Parathyroid adenoma (tissue), 2 donors: Measurements from ENCODE around the gene GNAZ.

Source experiments
- H2AFZ ChIP-seq: fragments of 300-600 bp; sonication (generic); one replicate; pipeline ENCODE4 v1.7.0; 2017; ENCODE audit warnings: antibody characterized with exemption, mild to moderate bottlenecking
- H3K27ac ChIP-seq: fragments of 300-600 bp; sonication (generic); one replicate; pipeline ENCODE4 v1.7.0; 2017
- H3K27me3 ChIP-seq: fragments of 300-600 bp; sonication (generic); one replicate; pipeline ENCODE4 v1.7.0; 2017; ENCODE audit warnings: low read length; ENCODE audit not compliant: control insufficient read depth, insufficient read depth
- H3K36me3 ChIP-seq: fragments of 300-600 bp; sonication (generic); one replicate; pipeline ENCODE4 v1.7.0; 2017; ENCODE audit warnings: low read length; ENCODE audit not compliant: control insufficient read depth, insufficient read depth
- H3K4me1 ChIP-seq: fragments of 300-600 bp; sonication (generic); one replicate; pipeline ENCODE4 v1.7.0; 2017; ENCODE audit warnings: control low read depth
- H3K4me2 ChIP-seq: fragments of 300-600 bp; sonication (generic); one replicate; pipeline ENCODE4 v1.7.0; 2017; ENCODE audit warnings: low read length
- H3K4me3 ChIP-seq: fragments of 300-600 bp; sonication (generic); one replicate; pipeline ENCODE4 v1.7.0; 2017; ENCODE audit warnings: low read depth, low read length
- H3K79me2 ChIP-seq: fragments of 300-600 bp; sonication (generic); one replicate; pipeline ENCODE4 v1.7.0; 2017; ENCODE audit warnings: control low read depth
- H3K9ac ChIP-seq: fragments of 300-600 bp; sonication (generic); one replicate; pipeline ENCODE4 v1.7.0; 2017; ENCODE audit warnings: mild to moderate bottlenecking
- H3K9me3 ChIP-seq: fragments of 300-600 bp; sonication (generic); one replicate; pipeline ENCODE4 v1.7.0; 2017; ENCODE audit warnings: low read length; ENCODE audit not compliant: control insufficient read depth
- CTCF ChIP-seq: fragments of 300-600 bp; sonication (generic); IDR thresholded peaks from one replicate; pipeline ENCODE4 v1.7.0; 2017; ENCODE audit warnings: antibody characterized with exemption, mild to moderate bottlenecking
- donor health status: primary hyperparathyroidism.

The GNAZ gene

GRCh38 chr22:23061471-23062280 is 8.6 kb upstream of the GNAZ start:
- no peaks in the 10 kb centered on the region for H3K36me3 ChIP-seq
- H2AFZ ChIP-seq: no peak overlapping the region
- H3K4me2 ChIP-seq: no peak overlapping the region
- no peaks in the 10 kb centered on the region for H3K9me3 ChIP-seq
- H3K79me2 ChIP-seq: no peaks in the 10 kb centered on the region
- no peak for TF ChIP-seq CTCF
- no peak overlapping the region for H3K4me3 ChIP-seq
- H3K27ac ChIP-seq: no peak overlapping the region
- H3K27me3 ChIP-seq: no peaks in the 10 kb centered on the region
- no peak overlapping the region for H3K9ac ChIP-seq
- no peaks in the 10 kb centered on the region for H3K4me1 ChIP-seq

GRCh38 chr22:23062616-23063538 is 7.4 kb upstream of the GNAZ start:
- TF ChIP-seq CTCF: no peak

GRCh38 chr22:23063539-23064380 is 6.6 kb upstream of the GNAZ start:
- Histone ChIP-seq H3K79me2 (no peaks in the 10 kb centered on the region), H3K4me1 (no peaks in the 10 kb centered on the region), H3K27me3 (no peaks in the 10 kb centered on the region), H3K9ac (no peak overlapping the region), H3K4me2 (no peak overlapping the region), H3K36me3 (no peaks in the 10 kb centered on the region), H2AFZ (no peak overlapping the region), H3K4me3 (no peak overlapping the region), H3K27ac (no peak overlapping the region), H3K9me3 (no peaks in the 10 kb centered on the region)
- no peak for TF ChIP-seq CTCF

More at GRCh38 chr22:23062616-23063538, 7.4 kb upstream of the GNAZ start:
- Histone ChIP-seq H3K36me3 (no peaks in the 10 kb centered on the region), H3K4me3 (no peak overlapping the region), H3K4me2 (no peak overlapping the region), H3K27me3 (no peaks in the 10 kb centered on the region), H3K9ac (no peak overlapping the region), H2AFZ (no peak overlapping the region), H3K4me1 (no peaks in the 10 kb centered on the region), H3K79me2 (no peaks in the 10 kb centered on the region), H3K9me3 (no peaks in the 10 kb centered on the region), H3K27ac (no peak overlapping the region)

GRCh38 chr22:23064381-23065068 is 5.8 kb upstream of the GNAZ start:
- H3K27me3 ChIP-seq: no peaks in the 10 kb centered on the region
- H3K9me3 ChIP-seq: no peaks in the 10 kb centered on the region
- H3K4me2 ChIP-seq: no peak overlapping the region
- no peak overlapping the region for H3K27ac ChIP-seq
- no peaks in the 10 kb centered on the region for H3K4me1 ChIP-seq
- no peaks in the 10 kb centered on the region for H3K36me3 ChIP-seq
- no peaks in the 10 kb centered on the region for H3K79me2 ChIP-seq
- H3K4me3 ChIP-seq: no peak overlapping the region
- H3K9ac ChIP-seq: no peak overlapping the region
- TF ChIP-seq CTCF: no peak
- no peak overlapping the region for H2AFZ ChIP-seq
